ENCODE results near the gene ZNF146.
"Not testable (repeated sequence)": the region's sequence is repeated elsewhere in the genome, so short reads cannot be mapped to it uniquely, and the experiment has no call there.

ZNF146 gene

GRCh38 chr19:36214386-36215275 is at the start of gene ZNF146, which contains the start of gene ZNF565:
Gene ZNF146 (plus strand): TSS chr19:36215106. CDS start chr19:36236441, 21,335 bp downstream.
Gene ZNF565 (minus strand): TSS chr19:36214665. CDS start chr19:36201985, 12,680 bp downstream.
- peak; percentile 87 to 97 for DNase-seq

GRCh38 chr19:36169084-36169760 is 45.7 kb upstream of the ZNF146 start:
- DNase-seq = no peak

GRCh38 chr19:36172852-36173251 is 42.1 kb upstream of the ZNF146 start:
- DNase-seq = no peak

GRCh38 chr19:36173846-36174245 is 41.1 kb upstream of the ZNF146 start:
- DNase-seq = not testable (repeated sequence)

- DNase-seq = not testable (repeated sequence)
Observed at GRCh38 chr19:36179077-36179476, 35.8 kb upstream of the ZNF146 start.

GRCh38 chr19:36182612-36183244 is 32.2 kb upstream of the ZNF146 start:
- no peak for DNase-seq

GRCh38 chr19:36183245-36183628 is 31.7 kb upstream of the ZNF146 start:
- no peak for DNase-seq

- not testable (repeated sequence) for DNase-seq
Observed at GRCh38 chr19:36186722-36187121, 28.2 kb upstream of the ZNF146 start.

GRCh38 chr19:36196249-36196648 is 18.7 kb upstream of the ZNF146 start:
- DNase-seq = no peak

- DNase-seq = no peak
Observed at GRCh38 chr19:36198119-36198518, 16.8 kb upstream of the ZNF146 start.

- DNase-seq = no peak
Observed at GRCh38 chr19:36201684-36202083, 13.2 kb upstream of the ZNF146 start.

GRCh38 chr19:36203293-36203692 is 11.6 kb upstream of the ZNF146 start:
- DNase-seq = no peak

GRCh38 chr19:36207605-36208252 is 7.2 kb upstream of the ZNF146 start:
- DNase-seq = no peak

GRCh38 chr19:36209372-36209771 is 5.5 kb upstream of the ZNF146 start:
- no peak for DNase-seq

- DNase-seq = no peak
Observed at GRCh38 chr19:36210497-36210896, 4.4 kb upstream of the ZNF146 start.

- DNase-seq = no peak
Observed at GRCh38 chr19:36212895-36213294, 2.0 kb upstream of the ZNF146 start.

GRCh38 chr19:36215276-36216123 is 594 bp downstream of the ZNF146 start:
- DNase-seq = peak in 1 of 2 donors; percentile 76

GRCh38 chr19:36221474-36221873 is 6.6 kb downstream of the ZNF146 start:
- DNase-seq = no peak

GRCh38 chr19:36222503-36222902 is 7.6 kb downstream of the ZNF146 start:
- no peak for DNase-seq

GRCh38 chr19:36225219-36225892 is 10.4 kb downstream of the ZNF146 start:
- peak in 1 of 2 donors; percentile 39 for DNase-seq

GRCh38 chr19:36233626-36234025 is 18.7 kb downstream of the ZNF146 start:
- DNase-seq = not testable (repeated sequence)

All from bone marrow (tissue), 2 donors.